BLaER1 (cell line): Measurements from ENCODE around the gene DCAF8L1.
"Not testable (repeated sequence)": the region's sequence is repeated elsewhere in the genome, so short reads cannot be mapped to it uniquely, and the experiment has no call there.

Source experiments
- H3K27ac ChIP-seq: shearing (Covaris generic); formaldehyde crosslinking; 2 replicates; pipeline ENCODE4 v1.8.1; 2022
- H3K27me3 ChIP-seq: shearing (Covaris generic); formaldehyde crosslinking; 2 replicates; pipeline ENCODE4 v1.8.1; 2022
- H3K36me3 ChIP-seq: shearing (Covaris generic); formaldehyde crosslinking; 2 replicates; pipeline ENCODE4 v1.8.1; 2022
- H3K4me1 ChIP-seq: shearing (Covaris generic); formaldehyde crosslinking; 2 replicates; pipeline ENCODE4 v1.8.1; 2022
- H3K4me2 ChIP-seq: shearing (Covaris generic); formaldehyde crosslinking; 2 replicates; pipeline ENCODE4 v1.8.1; 2022
- H3K4me3 ChIP-seq: shearing (Covaris generic); formaldehyde crosslinking; 2 replicates; pipeline ENCODE4 v1.8.1; 2022
- H3K9ac ChIP-seq: shearing (Covaris generic); formaldehyde crosslinking; 2 replicates; pipeline ENCODE4 v1.8.1; 2022
- H3K9me3 ChIP-seq: shearing (Covaris generic); formaldehyde crosslinking; 2 replicates; pipeline ENCODE4 v1.8.1; 2022
- H4K20me1 ChIP-seq: shearing (Covaris generic); formaldehyde crosslinking; 2 replicates; pipeline ENCODE4 v1.8.1; 2022
- Cebpa-rat ChIP-seq: shearing (Covaris generic); IDR thresholded peaks from 2 replicates; pipeline ENCODE4 v1.8.1; 2022

DCAF8L1 gene

GRCh38 chrX:27981349-27981748, at the start of gene DCAF8L1:
DCAF8L1 (minus strand) TSS chrX:27981449; CDS start chrX:27981334, 115 bp downstream.
- no peak for TF ChIP-seq Cebpa-rat
- no peak within 1 kb of the TSS for H3K9ac ChIP-seq
- no peak within 1 kb of the TSS for H3K4me3 ChIP-seq
- peaks cover 70% of the 10 kb centered on the region for H3K27me3 ChIP-seq
- no peaks in the 10 kb centered on the region for H4K20me1 ChIP-seq
- no peaks in the 10 kb centered on the region for H3K36me3 ChIP-seq
- H3K4me1 ChIP-seq: no peaks in the 10 kb centered on the region
- H3K27ac ChIP-seq: no peak within 1 kb of the TSS
- no peak within 1 kb of the TSS for H3K4me2 ChIP-seq
- peaks cover 9% of the 10 kb centered on the region; the same call in 1 of the 2 replicates for H3K9me3 ChIP-seq

DNA sequence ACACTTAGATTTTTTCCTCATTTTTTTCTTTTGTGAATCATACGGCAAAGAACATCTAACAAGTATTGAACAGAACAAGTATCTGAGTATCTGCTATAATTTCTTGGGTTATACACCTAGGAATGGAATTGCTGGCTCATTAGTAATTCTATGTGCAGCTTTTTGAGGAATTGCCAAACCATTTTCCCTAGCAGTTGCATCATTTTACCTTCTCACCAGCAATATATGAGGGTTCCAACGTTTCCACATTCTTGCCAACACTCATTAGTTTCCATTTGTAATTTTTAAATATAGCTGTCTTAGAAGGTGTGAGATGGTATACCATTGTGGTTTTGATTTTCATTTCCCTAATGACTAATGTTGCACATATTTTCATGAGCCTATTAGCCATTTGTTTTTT, 41.1 kb upstream of the DCAF8L1 start:
- Histone ChIP-seq H3K27me3 (peaks cover 19% of the 10 kb centered on the region), H4K20me1 (no peaks in the 10 kb centered on the region), H3K9me3 (0 out of 2 replicates have a peak, but pooled peaks cover 2% of the 10 kb centered on the region), H3K9ac (no peak overlapping the region), H3K4me3 (no peak overlapping the region), H3K27ac (no peak overlapping the region), H3K4me1 (no peaks in the 10 kb centered on the region), H3K4me2 (no peak overlapping the region), H3K36me3 (no peaks in the 10 kb centered on the region)
- no peak for TF ChIP-seq Cebpa-rat

DNA sequence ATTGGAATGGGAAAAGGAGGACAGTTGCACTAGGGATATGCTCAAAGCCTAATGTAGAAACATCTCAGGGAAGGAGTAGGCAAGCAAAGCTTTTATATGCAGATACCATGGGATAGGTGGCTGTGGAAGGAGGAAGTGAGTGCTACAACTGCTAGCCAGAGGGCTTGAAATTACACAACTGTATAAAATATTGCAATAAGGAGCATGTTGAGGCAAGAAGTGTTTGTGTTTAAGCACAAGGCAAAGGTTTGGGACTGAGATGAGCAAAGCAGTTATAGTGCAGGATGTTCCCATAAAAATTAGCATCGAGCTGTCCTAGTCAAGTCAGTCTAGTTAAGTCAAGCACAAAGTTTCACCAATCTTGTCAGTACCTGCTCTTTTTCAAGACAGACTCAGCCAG, 35.6 kb upstream of the DCAF8L1 start:
- Histone ChIP-seq H3K9ac (no peak overlapping the region), H3K9me3 (no peaks in the 10 kb centered on the region), H3K36me3 (no peaks in the 10 kb centered on the region), H3K27me3 (peaks cover 36% of the 10 kb centered on the region), H3K4me2 (no peak overlapping the region), H4K20me1 (no peaks in the 10 kb centered on the region), H3K4me1 (no peaks in the 10 kb centered on the region), H3K4me3 (no peak overlapping the region), H3K27ac (no peak overlapping the region)
- no peak for TF ChIP-seq Cebpa-rat

DNA sequence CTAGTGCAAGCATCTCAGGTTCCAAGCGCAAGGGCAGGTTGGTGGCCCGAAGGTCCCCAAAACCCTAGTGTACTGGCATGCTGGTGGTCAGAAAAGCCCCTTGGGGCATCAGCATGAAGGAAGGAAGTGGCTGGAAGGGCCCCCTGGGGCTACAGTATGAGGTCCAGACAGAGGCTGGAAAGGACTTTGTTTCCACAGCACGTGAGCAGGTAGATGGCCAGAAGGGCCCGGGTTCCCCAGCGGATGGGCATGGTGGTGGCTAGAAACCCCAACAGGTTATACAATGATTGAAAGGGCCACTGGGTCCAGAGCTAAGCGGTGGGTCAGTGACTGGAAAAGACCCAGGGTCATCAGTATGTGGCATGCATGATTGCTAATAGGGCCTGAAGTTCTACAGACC, 34.7 kb upstream of the DCAF8L1 start:
- H3K27me3 ChIP-seq: peaks cover 35% of the 10 kb centered on the region
- H4K20me1 ChIP-seq: no peaks in the 10 kb centered on the region

GRCh38 chrX:28010875-28011274, 29.6 kb upstream of the DCAF8L1 start:
- Histone ChIP-seq H3K36me3 (no peaks in the 10 kb centered on the region), H3K4me1 (no peaks in the 10 kb centered on the region), H3K27me3 (peaks cover 40% of the 10 kb centered on the region), H3K9ac (no peak overlapping the region), H3K4me2 (no peak overlapping the region), H3K27ac (no peak overlapping the region), H4K20me1 (no peaks in the 10 kb centered on the region), H3K4me3 (no peak overlapping the region), H3K9me3 (peaks cover 18% of the 10 kb centered on the region)
- TF ChIP-seq Cebpa-rat: no peak

More for the DNA sequence above, 34.7 kb upstream of the DCAF8L1 start:
- Histone ChIP-seq H3K4me3 (no peak overlapping the region), H3K36me3 (no peaks in the 10 kb centered on the region), H3K9me3 (no peaks in the 10 kb centered on the region), H3K4me2 (no peak overlapping the region), H3K9ac (no peak overlapping the region), H3K27ac (no peak overlapping the region), H3K4me1 (no peaks in the 10 kb centered on the region)
- TF ChIP-seq Cebpa-rat: no peak

- Histone ChIP-seq H3K4me1 (no peaks in the 10 kb centered on the region), H3K4me3 (no peak overlapping the region), H4K20me1 (peaks cover 11% of the 10 kb centered on the region; the same call in 1 of the 2 replicates), H3K27ac (no peak overlapping the region), H3K36me3 (no peaks in the 10 kb centered on the region), H3K9ac (no peak overlapping the region), H3K9me3 (no peaks in the 10 kb centered on the region), H3K4me2 (no peak overlapping the region), H3K27me3 (peaks cover 82% of the 10 kb centered on the region)
- no peak for TF ChIP-seq Cebpa-rat
These were observed 17.4 kb upstream of the DCAF8L1 start for GRCh38 chrX:27998666-27999065.

- Histone ChIP-seq H3K27me3 (peaks cover 77% of the 10 kb centered on the region), H3K4me1 (no peaks in the 10 kb centered on the region), H3K4me3 (no peak overlapping the region), H3K36me3 (no peaks in the 10 kb centered on the region), H3K9ac (no peak overlapping the region), H3K4me2 (no peak overlapping the region), H3K27ac (no peak overlapping the region), H4K20me1 (peaks cover 11% of the 10 kb centered on the region; the same call in 1 of the 2 replicates), H3K9me3 (no peaks in the 10 kb centered on the region)
- TF ChIP-seq Cebpa-rat: no peak
These were observed 16.4 kb upstream of the DCAF8L1 start for GRCh38 chrX:27997622-27998021.

- no peak for TF ChIP-seq Cebpa-rat
- no peaks in the 10 kb centered on the region for H3K36me3 ChIP-seq
These were observed 14.9 kb upstream of the DCAF8L1 start for GRCh38 chrX:27996132-27996531.

DNA sequence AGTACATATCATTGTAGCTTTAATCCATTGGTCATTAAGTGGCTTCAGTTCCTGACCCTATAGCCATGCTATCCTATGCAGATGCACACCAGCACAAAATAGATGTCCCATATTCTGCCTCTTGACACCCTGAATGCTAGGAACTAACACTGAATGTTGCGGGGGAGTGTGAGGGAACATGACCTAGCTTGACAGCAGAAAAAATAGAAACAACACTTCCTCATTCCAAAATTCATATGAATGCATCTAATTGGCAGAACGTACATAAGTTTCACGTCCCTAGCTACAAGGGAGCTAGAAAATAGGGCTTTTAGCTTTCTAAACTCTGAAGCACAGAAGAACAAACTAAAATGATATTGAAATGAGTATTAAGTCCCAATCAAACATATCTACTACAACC, 14.4 kb upstream of the DCAF8L1 start:
- Histone ChIP-seq H3K27me3 (peaks cover 69% of the 10 kb centered on the region), H3K27ac (no peak overlapping the region), H3K4me3 (no peak overlapping the region), H3K4me2 (no peak overlapping the region), H3K4me1 (no peaks in the 10 kb centered on the region), H3K9ac (no peak overlapping the region), H3K36me3 (no peaks in the 10 kb centered on the region), H3K9me3 (no peaks in the 10 kb centered on the region), H4K20me1 (peaks cover 11% of the 10 kb centered on the region; the same call in 1 of the 2 replicates)
- no peak for TF ChIP-seq Cebpa-rat

More at GRCh38 chrX:27996132-27996531, 14.9 kb upstream of the DCAF8L1 start:
- H3K27me3 ChIP-seq: peaks cover 71% of the 10 kb centered on the region
- no peak overlapping the region for H3K4me3 ChIP-seq
- H4K20me1 ChIP-seq: peaks cover 11% of the 10 kb centered on the region; the same call in 1 of the 2 replicates
- no peaks in the 10 kb centered on the region for H3K9me3 ChIP-seq
- H3K27ac ChIP-seq: no peak overlapping the region
- no peaks in the 10 kb centered on the region for H3K4me1 ChIP-seq
- H3K9ac ChIP-seq: no peak overlapping the region
- H3K4me2 ChIP-seq: no peak overlapping the region

GRCh38 chrX:27987862-27988646, 6.8 kb upstream of the DCAF8L1 start:
- peaks cover 7% of the 10 kb centered on the region; the same call in 1 of the 2 replicates for H4K20me1 ChIP-seq
- no peak overlapping the region for H3K4me2 ChIP-seq
- H3K9ac ChIP-seq: no peak overlapping the region
- no peak for TF ChIP-seq Cebpa-rat
- no peaks in the 10 kb centered on the region for H3K4me1 ChIP-seq
- no peak overlapping the region for H3K27ac ChIP-seq
- no peaks in the 10 kb centered on the region for H3K9me3 ChIP-seq
- H3K27me3 ChIP-seq: peaks cover 59% of the 10 kb centered on the region
- no peaks in the 10 kb centered on the region for H3K36me3 ChIP-seq
- no peak overlapping the region for H3K4me3 ChIP-seq

DNA sequence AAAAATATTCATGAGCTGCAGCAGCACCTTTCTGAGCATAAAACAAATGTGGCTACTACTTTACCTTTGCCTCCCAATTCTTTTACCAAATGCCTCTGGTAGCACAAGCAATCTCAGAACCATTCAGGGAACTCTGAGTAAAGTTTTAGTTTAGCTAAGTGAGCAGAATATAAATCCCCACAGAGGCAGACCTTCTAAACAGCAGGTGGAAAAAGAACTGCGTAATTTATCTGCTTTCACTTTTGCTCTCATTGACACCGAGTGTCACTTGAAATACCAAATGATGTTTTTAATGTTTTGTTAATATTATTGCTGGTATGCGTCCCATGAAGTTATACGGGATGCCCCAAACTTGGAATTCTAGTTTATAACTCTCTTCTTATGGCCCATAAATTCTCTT, 4.3 kb downstream of the DCAF8L1 start:
- H3K4me2 ChIP-seq, H3K27ac ChIP-seq, H3K4me3 ChIP-seq, H4K20me1 ChIP-seq, H3K9me3 ChIP-seq, H3K36me3 ChIP-seq, H3K4me1 ChIP-seq, H3K9ac ChIP-seq: not testable (repeated sequence)
- H3K27me3 ChIP-seq: peaks cover 81% of the 10 kb centered on the region
